HEK293 (cell line): Measurements from ENCODE around the gene ZFYVE28.
"Not testable (repeated sequence)": the region's sequence is repeated elsewhere in the genome, so short reads cannot be mapped to it uniquely, and the experiment has no call there.

Experiments
- CTCF ChIA-PET: fragments of 350-600 bp; formaldehyde crosslinking; extraction: SDS; loops from one replicate; lab custom pipeline; 2021; ENCODE audit warnings: antibody characterized with exemption; lab: Yijun Ruan, JAX
- POLR2A ChIA-PET: fragments of 300-600 bp; formaldehyde crosslinking; extraction: SDS; loops from one replicate; lab custom pipeline; 2020; ENCODE audit warnings: antibody characterized with exemption, inconsistent platforms; lab: Yijun Ruan, JAX
- H3K27ac ChIP-seq: fragments of 200-500 bp; sonication (Bioruptor generic); 2 replicates; pipeline ENCODE4 v1.5.1; 2014; ENCODE audit warnings: low read depth, low read length, control low read depth, inconsistent platforms; ENCODE audit errors: extremely low read depth
- H3K36me3 ChIP-seq, 2 experiments: fragments of 200-500 bp in 1 of 2; sonication (Bioruptor generic) in 1 of 2; 1 replicate in 1 of 2; 2 replicates in 1 of 2; pipeline ENCODE4 v1.5.1; 2014 to 2017; ENCODE audit warnings: inconsistent platforms in 2 of 2, low read length in 2 of 2; ENCODE audit not compliant: control insufficient read depth in 2 of 2, insufficient read depth in 1 of 2
- H3K4me1 ChIP-seq: fragments of 200-500 bp; sonication (Bioruptor generic); 2 replicates; pipeline ENCODE4 v1.5.1; 2014; ENCODE audit warnings: mild to moderate bottlenecking, low read length, inconsistent platforms; ENCODE audit not compliant: control insufficient read depth, insufficient read depth
- H3K4me3 ChIP-seq: 2 replicates; pipeline ENCODE4 v1.5.1; 2011; ENCODE audit warnings: low read depth, mild to moderate bottlenecking, control low read depth, low read length, moderate library complexity
- H3K9me3 ChIP-seq: fragments of 200-500 bp; sonication (Bioruptor generic); 2 replicates; pipeline ENCODE4 v1.5.1; 2014; ENCODE audit warnings: low read depth, low read length, inconsistent platforms; ENCODE audit not compliant: control insufficient read depth, insufficient read depth
- ATF2 ChIP-seq: fragments of 450-650 bp; formaldehyde crosslinking; IDR thresholded peaks from 2 replicates; pipeline ENCODE4 v1.5.1; 2016; ENCODE audit warnings: missing biosample characterization, missing genetic modification characterization, low read depth
- EGR2 ChIP-seq: fragments of 450-650 bp; formaldehyde crosslinking; IDR thresholded peaks from 2 replicates; pipeline ENCODE4 v1.5.1; 2016; ENCODE audit warnings: low read depth, missing biosample characterization, missing genetic modification characterization
- GLIS1 ChIP-seq: fragments of 450-650 bp; formaldehyde crosslinking; IDR thresholded peaks from 2 replicates; pipeline ENCODE4 v1.5.1; 2016; ENCODE audit warnings: missing biosample characterization, missing genetic modification characterization
- KLF16 ChIP-seq: fragments of 450-650 bp; formaldehyde crosslinking; IDR thresholded peaks from 2 replicates; pipeline ENCODE4 v1.5.1; 2017; ENCODE audit warnings: missing biosample characterization, missing genetic modification characterization
- REPIN1 ChIP-seq: fragments of 450-650 bp; formaldehyde crosslinking; IDR thresholded peaks from 2 replicates; pipeline ENCODE4 v1.5.1; 2017; ENCODE audit warnings: missing biosample characterization, missing genetic modification characterization, low read depth
- REST ChIP-seq: fragments of 450-650 bp; formaldehyde crosslinking; IDR thresholded peaks from 2 replicates; pipeline ENCODE4 v1.5.1; 2016; ENCODE audit warnings: missing biosample characterization, missing genetic modification characterization
- YY1 ChIP-seq: fragments of 450-650 bp; formaldehyde crosslinking; IDR thresholded peaks from 2 replicates; pipeline ENCODE4 v1.5.1; 2018; ENCODE audit warnings: missing biosample characterization, missing genetic modification characterization
- ZBTB21 ChIP-seq: fragments of 450-650 bp; formaldehyde crosslinking; IDR thresholded peaks from 2 replicates; pipeline ENCODE4 v1.5.1; 2017; ENCODE audit warnings: missing biosample characterization, missing genetic modification characterization
- ZFHX2 ChIP-seq: fragments of 450-650 bp; formaldehyde crosslinking; conservative IDR thresholded peaks from 2 replicates; pipeline ENCODE4 v1.5.1; 2016; ENCODE audit warnings: missing biosample characterization, missing genetic modification characterization
- ZFP3 ChIP-seq: fragments of 450-650 bp; formaldehyde crosslinking; IDR thresholded peaks from 2 replicates; pipeline ENCODE4 v1.5.1; 2016; ENCODE audit warnings: low read depth, missing biosample characterization, missing genetic modification characterization
- ZFP37 ChIP-seq: fragments of 450-650 bp; formaldehyde crosslinking; IDR thresholded peaks from 2 replicates; pipeline ENCODE4 v1.5.1; 2016; ENCODE audit warnings: missing biosample characterization, missing genetic modification characterization
- ZNF10 ChIP-seq: fragments of 450-650 bp; formaldehyde crosslinking; IDR thresholded peaks from 2 replicates; pipeline ENCODE4 v1.5.1; 2017; ENCODE audit warnings: missing biosample characterization, missing genetic modification characterization
- ZNF211 ChIP-seq: fragments of 450-650 bp; formaldehyde crosslinking; IDR thresholded peaks from 2 replicates; pipeline ENCODE4 v1.5.1; 2016; ENCODE audit warnings: low read depth, missing biosample characterization, missing genetic modification characterization
- ZNF292 ChIP-seq: fragments of 450-650 bp; formaldehyde crosslinking; IDR thresholded peaks from 2 replicates; pipeline ENCODE4 v1.5.1; 2016; ENCODE audit warnings: low read depth, missing biosample characterization, missing genetic modification characterization, borderline replicate concordance
- ZNF416 ChIP-seq: fragments of 450-650 bp; formaldehyde crosslinking; IDR thresholded peaks from 2 replicates; pipeline ENCODE4 v1.5.1; 2016; ENCODE audit warnings: missing biosample characterization, missing genetic modification characterization
- ZNF558 ChIP-seq: fragments of 450-650 bp; formaldehyde crosslinking; IDR thresholded peaks from 2 replicates; pipeline ENCODE4 v1.5.1; 2016; ENCODE audit warnings: missing biosample characterization, missing genetic modification characterization
- ZNF623 ChIP-seq: fragments of 450-650 bp; formaldehyde crosslinking; IDR thresholded peaks from 2 replicates; pipeline ENCODE4 v1.5.1; 2016; ENCODE audit warnings: missing biosample characterization, missing genetic modification characterization
- ZNF660 ChIP-seq: fragments of 450-650 bp; IDR thresholded peaks from 2 replicates; pipeline ENCODE4 v1.5.1; 2018; ENCODE audit warnings: missing biosample characterization, mild to moderate bottlenecking, missing genetic modification characterization
- ZNF747 ChIP-seq: fragments of 450-650 bp; formaldehyde crosslinking; IDR thresholded peaks from 2 replicates; pipeline ENCODE4 v1.5.1; 2016; ENCODE audit warnings: missing biosample characterization, missing genetic modification characterization
- ZNF776 ChIP-seq: fragments of 450-650 bp; formaldehyde crosslinking; IDR thresholded peaks from 2 replicates; pipeline ENCODE4 v1.5.0; 2017; ENCODE audit warnings: missing biosample characterization, missing genetic modification characterization, borderline replicate concordance
- ZNF843 ChIP-seq: fragments of 450-650 bp; formaldehyde crosslinking; IDR thresholded peaks from 2 replicates; pipeline ENCODE4 v1.5.1; 2016; ENCODE audit warnings: missing biosample characterization, missing genetic modification characterization
- ZSCAN18 ChIP-seq: fragments of 450-650 bp; formaldehyde crosslinking; IDR thresholded peaks from 2 replicates; pipeline ENCODE4 v1.5.1; 2016; ENCODE audit warnings: missing biosample characterization, missing genetic modification characterization

Gene ZFYVE28

GRCh38 chr4:2384245-2384644 is 34.2 kb downstream of the ZFYVE28 start:
- Histone ChIP-seq H3K4me1 (no peaks in the 10 kb centered on the region), H3K36me3 (no peaks in the 10 kb centered on the region)
- no peak for TF ChIP-seq ZNF211 (tag by site-specific recombination)
- TF ChIP-seq ZNF558 = no peak
- TF ChIP-seq ZNF660 = no peak
- no peak for TF ChIP-seq ZNF416 (tag by site-specific recombination)
- TF ChIP-seq KLF16 (tag by site-specific recombination) = no peak
- TF ChIP-seq ZFP3 (tag by site-specific recombination) = no peak
- TF ChIP-seq ZNF292 = no peak
- no peak for TF ChIP-seq ZNF747
- TF ChIP-seq ZNF843 = no peak
- no peak for TF ChIP-seq ZNF10 (tag by site-specific recombination)
- TF ChIP-seq ZSCAN18 (tag by site-specific recombination) = no peak
- TF ChIP-seq YY1 (tag by site-specific recombination) = no peak
- no peak for TF ChIP-seq REPIN1 (tag by site-specific recombination)
- no peak for TF ChIP-seq ZNF776
- TF ChIP-seq ZFP37 = no peak
- no peak for TF ChIP-seq ATF2 (tag by site-specific recombination)
- no peak for TF ChIP-seq REST (tag by site-specific recombination)
- no peak for TF ChIP-seq ZNF623

GRCh38 chr4:2383760-2384159 is 34.7 kb downstream of the ZFYVE28 start:
- POLR2A ChIA-PET = no interaction called here
- no peak overlapping the region for H3K4me3 ChIP-seq

More at GRCh38 chr4:2384245-2384644, 34.2 kb downstream of the ZFYVE28 start:
- Histone ChIP-seq H3K4me3 (no peak overlapping the region), H3K9me3 (no peaks in the 10 kb centered on the region), H3K27ac (no peak overlapping the region)
- ChIA-PET CTCF (interaction anchor here (0.6 kb wide), 1 partner anchor 24 kb away, joined by 3 read pairs; no protein-coding TSS in a partner anchor), POLR2A (no interaction called here)

GRCh38 chr4:2383220-2383631 is 35.2 kb downstream of the ZFYVE28 start:
- H3K9me3 ChIP-seq, H3K4me1 ChIP-seq, H3K36me3 ChIP-seq, H3K4me3 ChIP-seq, H3K27ac ChIP-seq, CTCF ChIA-PET, POLR2A ChIA-PET: not testable (repeated sequence)
- 0 out of 2 replicates have a peak, but pooled peaks have one; percentile 26 for TF ChIP-seq EGR2 (tag by site-specific recombination)
- TF ChIP-seq ZFHX2 = 0 out of 2 replicates have a peak, but pooled peaks have one; percentile 27

More at GRCh38 chr4:2383760-2384159, 34.7 kb downstream of the ZFYVE28 start:
- H3K27ac ChIP-seq = no peak overlapping the region
- CTCF ChIA-PET = no interaction called here
- peak; percentile 31; the same call in 1 of the 2 replicates for TF ChIP-seq GLIS1 (tag by site-specific recombination)
- TF ChIP-seq ZBTB21 (tag by site-specific recombination) = no peak
- TF ChIP-seq, all 188 proteins: peak for 1
- Histone ChIP-seq H3K36me3 (no peaks in the 10 kb centered on the region), H3K9me3 (no peaks in the 10 kb centered on the region), H3K4me1 (no peaks in the 10 kb centered on the region)

GRCh38 chr4:2382769-2383202 is 35.7 kb downstream of the ZFYVE28 start:
- H3K4me1 ChIP-seq, POLR2A ChIA-PET, H3K36me3 ChIP-seq, H3K4me3 ChIP-seq, CTCF ChIA-PET, H3K9me3 ChIP-seq, H3K27ac ChIP-seq: not testable (repeated sequence)

- H3K4me1 ChIP-seq, H3K9me3 ChIP-seq, H3K27ac ChIP-seq, CTCF ChIA-PET, POLR2A ChIA-PET, H3K4me3 ChIP-seq, H3K36me3 ChIP-seq: not testable (repeated sequence)
Measured at GRCh38 chr4:2380589-2380988, 37.9 kb downstream of the ZFYVE28 start.
